Stimulated activated CD8-positive, alpha-beta memory T cell treated with anti-CD3 and anti-CD28 coated beads, Interleukin-15, amount 100 ng/mL, for 48 hours (primary cell): Measurements from ENCODE around the gene NPHS1.

Experiments
- DNase-seq, 2 donors: peaks; one replicate each; pipeline ENCODE4 v3.0.0-alpha.2; 2020; ENCODE audit warnings: low read depth in 2 of 2

The NPHS1 gene

DNA sequence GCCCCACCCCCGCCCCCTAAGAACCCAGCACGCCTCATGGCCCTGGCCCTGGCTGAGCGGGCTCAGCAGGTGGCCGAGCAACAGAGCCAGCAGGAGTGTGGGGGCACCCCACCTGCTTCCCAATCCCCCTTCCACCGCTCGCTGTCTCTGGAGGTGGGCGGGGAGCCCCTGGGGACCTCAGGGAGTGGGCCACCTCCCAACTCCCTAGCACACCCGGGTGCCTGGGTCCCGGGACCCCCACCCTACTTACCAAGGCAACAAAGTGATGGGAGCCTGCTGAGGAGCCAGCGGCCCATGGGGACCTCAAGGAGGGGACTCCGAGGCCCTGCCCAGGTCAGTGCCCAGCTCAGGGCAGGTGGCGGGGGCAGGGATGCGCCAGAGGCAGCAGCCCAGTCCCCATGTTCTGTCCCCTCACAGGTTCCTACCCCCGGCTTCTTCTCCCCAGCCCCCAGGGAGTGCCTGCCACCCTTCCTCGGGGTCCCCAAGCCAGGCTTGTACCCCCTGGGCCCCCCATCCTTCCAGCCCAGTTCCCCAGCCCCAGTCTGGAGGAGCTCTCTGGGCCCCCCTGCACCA lies 65.0 kb downstream of the NPHS1 start:
- DNase-seq: no peak

- no peak for DNase-seq
These were observed 65.8 kb downstream of the NPHS1 start for GRCh38 chr19:35786299-35787160.

- DNase-seq: no peak
These were observed 67.0 kb downstream of the NPHS1 start for GRCh38 chr19:35785339-35785627.

DNA sequence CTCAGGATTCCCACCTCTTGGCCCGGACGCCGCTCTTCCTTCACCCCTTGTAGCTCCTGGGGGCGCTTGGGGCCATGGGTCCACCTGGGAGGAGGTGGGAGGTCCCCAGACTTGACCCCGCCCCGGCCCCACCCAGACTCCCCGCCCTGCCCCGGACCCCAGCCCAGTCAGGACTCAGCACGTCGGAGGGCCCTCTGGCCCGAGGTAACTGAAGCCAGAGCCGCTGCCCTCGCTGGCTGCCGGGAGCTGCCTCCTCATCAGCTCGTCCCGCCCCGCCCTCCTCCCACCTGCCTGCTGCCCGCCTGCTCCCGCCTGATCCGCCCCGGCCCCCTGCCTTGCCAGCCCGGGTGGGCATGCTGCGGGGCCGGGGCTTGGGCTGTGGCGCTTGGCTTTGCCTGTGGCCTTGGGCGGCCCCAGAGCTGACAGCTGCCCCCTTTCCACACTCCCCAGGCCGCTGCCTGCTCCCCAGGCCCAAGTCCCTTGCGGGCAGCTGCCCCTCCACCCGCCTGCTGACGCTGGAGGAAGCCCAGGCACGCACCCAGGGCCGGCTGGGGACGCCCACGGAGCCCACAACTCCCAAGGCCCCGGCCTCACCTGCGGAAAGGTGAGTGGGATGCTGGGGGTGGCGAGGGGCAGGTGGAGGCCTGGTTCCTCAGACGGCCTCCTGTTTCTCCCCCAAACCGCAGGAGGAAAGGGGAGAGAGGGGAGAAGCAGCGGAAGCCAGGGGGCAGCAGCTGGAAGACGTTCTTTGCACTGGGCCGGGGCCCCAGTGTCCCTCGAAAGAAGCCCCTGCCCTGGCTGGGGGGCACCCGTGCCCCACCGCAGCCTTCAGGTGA lies 67.6 kb downstream of the NPHS1 start:
- DNase-seq: no peak

GRCh38 chr19:35783469-35784434 lies 68.6 kb downstream of the NPHS1 start:
- DNase-seq: no peak

GRCh38 chr19:35782589-35782988 lies 69.7 kb downstream of the NPHS1 start:
- no peak for DNase-seq

- DNase-seq: no peak
These were observed 70.7 kb downstream of the NPHS1 start for GRCh38 chr19:35781650-35782049.

- DNase-seq: no peak
These were observed 71.6 kb downstream of the NPHS1 start for GRCh38 chr19:35780717-35781116.

DNA sequence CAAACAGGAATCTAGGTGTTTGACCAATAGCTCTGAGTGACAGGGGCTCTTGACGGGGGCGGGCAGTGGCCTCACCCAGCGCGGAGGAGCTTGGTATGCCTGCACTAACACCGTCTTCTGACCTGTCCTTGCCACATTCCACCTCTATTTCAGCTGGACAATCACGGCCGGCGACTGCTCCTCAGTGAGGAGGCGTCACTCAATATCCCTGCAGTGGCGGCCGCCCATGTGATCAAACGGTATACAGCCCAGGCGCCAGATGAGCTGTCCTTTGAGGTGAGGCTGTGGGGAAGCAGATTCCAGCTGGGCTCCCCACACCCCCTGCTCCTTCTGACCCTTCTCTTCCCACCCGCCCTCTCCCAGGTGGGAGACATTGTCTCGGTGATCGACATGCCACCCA lies 72.2 kb downstream of the NPHS1 start:
- no peak for DNase-seq

- no peak for DNase-seq
These were observed 73.3 kb downstream of the NPHS1 start for GRCh38 chr19:35779033-35779432.

- no peak for DNase-seq
These were observed 74.3 kb downstream of the NPHS1 start for GRCh38 chr19:35777961-35778360.

- DNase-seq: no peak
These were observed 75.0 kb downstream of the NPHS1 start for GRCh38 chr19:35777086-35777841.

DNA sequence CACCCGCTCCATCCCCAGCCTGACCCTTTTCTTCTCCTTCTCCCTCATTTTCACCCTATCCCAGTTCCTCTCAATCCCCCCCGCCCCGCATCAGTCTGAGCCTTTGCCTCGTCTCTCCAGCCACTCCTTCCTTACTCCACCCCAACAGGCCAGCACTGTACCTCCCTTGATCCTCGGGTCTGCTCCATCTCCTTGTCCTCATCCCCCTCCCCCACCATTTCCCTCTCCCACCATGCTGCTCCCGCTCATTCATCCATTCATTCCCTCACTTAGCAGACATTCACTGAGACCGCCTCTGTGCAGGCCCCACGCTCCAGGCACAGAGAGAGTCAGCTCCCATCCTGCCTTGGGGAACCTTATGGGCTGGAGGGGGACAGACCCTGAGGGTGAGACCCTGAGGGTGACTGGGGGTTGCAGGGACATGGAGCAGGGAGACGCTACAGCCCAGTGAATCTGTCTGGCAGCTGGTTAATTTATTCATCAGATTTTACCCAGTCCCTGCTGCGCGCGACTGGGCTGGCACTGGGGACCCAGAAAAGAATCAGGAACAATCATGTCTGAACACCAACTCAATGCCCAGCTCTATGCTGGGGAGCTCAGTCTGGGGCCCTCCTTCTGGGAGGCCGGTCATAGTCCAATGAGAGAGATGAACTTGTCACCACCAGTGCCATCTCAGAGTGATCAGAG lies 76.1 kb downstream of the NPHS1 start:
- no peak for DNase-seq
